MM.1S (cell line): ENCODE measurements around the gene PKD1L1.

Experiments
- DNase-seq: peaks from one replicate; pipeline ENCODE4 v3.0.0-alpha.2; 2015
- H2AFZ ChIP-seq: fragments of 300-600 bp; sonication (generic); 2 replicates; pipeline ENCODE4 v1.6.0; 2016; ENCODE audit warnings: antibody characterized with exemption, low read length
- H3F3A ChIP-seq: fragments of 300-600 bp; sonication (generic); 2 replicates; pipeline ENCODE4 v1.6.1; 2016; ENCODE audit warnings: mild to moderate bottlenecking, antibody characterized with exemption, low read length, moderate library complexity, mixed read lengths; ENCODE audit not compliant: insufficient read depth
- H3K27ac ChIP-seq: fragments of 300-600 bp; sonication (generic); 2 replicates; pipeline ENCODE4 v1.5.1; 2016; ENCODE audit warnings: mild to moderate bottlenecking, low read length
- H3K27me3 ChIP-seq: fragments of 300-600 bp; sonication (generic); replicated peaks from 2 replicates; pipeline ENCODE4 v1.6.0; 2016; ENCODE audit warnings: low read length; ENCODE audit not compliant: insufficient read depth
- H3K36me3 ChIP-seq: fragments of 300-600 bp; sonication (generic); replicated peaks from 2 replicates; pipeline ENCODE4 v1.6.1; 2016; ENCODE audit warnings: mild to moderate bottlenecking, low read length, mixed read lengths; ENCODE audit not compliant: insufficient read depth
- H3K4me1 ChIP-seq: fragments of 300-600 bp; sonication (generic); 2 replicates; pipeline ENCODE4 v1.6.1; 2016; ENCODE audit warnings: low read length, mixed read lengths
- H3K4me2 ChIP-seq: fragments of 300-600 bp; sonication (generic); 2 replicates; pipeline ENCODE4 v1.6.0; 2016; ENCODE audit warnings: low read depth, low read length
- H3K4me3 ChIP-seq: fragments of 300-600 bp; sonication (generic); 2 replicates; pipeline ENCODE4 v1.5.1; 2016; ENCODE audit warnings: low read length, mixed read lengths
- H3K79me2 ChIP-seq: fragments of 300-600 bp; sonication (generic); 2 replicates; pipeline ENCODE4 v1.6.1; 2016; ENCODE audit warnings: mixed run types, low read length, mixed read lengths
- H3K9ac ChIP-seq: fragments of 300-600 bp; sonication (generic); 2 replicates; pipeline ENCODE4 v1.6.1; 2016; ENCODE audit warnings: low read length, mixed read lengths
- H3K9me2 ChIP-seq: fragments of 300-600 bp; sonication (generic); replicated peaks from 2 replicates; pipeline ENCODE4 v1.6.1; 2016; ENCODE audit warnings: mild to moderate bottlenecking, low read length, mixed read lengths; ENCODE audit not compliant: insufficient read depth
- H3K9me3 ChIP-seq: fragments of 300-600 bp; sonication (generic); replicated peaks from 2 replicates; pipeline ENCODE4 v1.6.1; 2016; ENCODE audit warnings: mild to moderate bottlenecking, low read length, mixed read lengths; ENCODE audit not compliant: insufficient read depth
- H4K20me1 ChIP-seq: fragments of 300-600 bp; sonication (generic); 2 replicates; pipeline ENCODE4 v1.6.1; 2016; ENCODE audit warnings: mild to moderate bottlenecking, low read length, moderate library complexity, mixed read lengths; ENCODE audit not compliant: insufficient read depth
- EZH2 ChIP-seq: fragments of 300-600 bp; sonication (generic); optimal IDR thresholded peaks from 2 replicates; pipeline ENCODE3; 2017; ENCODE audit warnings: low read depth, mild to moderate bottlenecking, antibody characterized with exemption, low read length, mixed read lengths
- EZH2phosphoT487 ChIP-seq: fragments of 300-600 bp; sonication (generic); IDR thresholded peaks from 2 replicates; pipeline ENCODE4 v1.6.1; 2018; ENCODE audit warnings: antibody characterized with exemption, low read length
- TF ChIP-seq, protein P1 (sequence below): fragments of 300-600 bp; sonication (generic); IDR thresholded peaks from 2 replicates; pipeline ENCODE4 v1.5.1; 2016; ENCODE audit warnings: antibody characterized with exemption, low read length, mixed read lengths

Gene PKD1L1

DNA sequence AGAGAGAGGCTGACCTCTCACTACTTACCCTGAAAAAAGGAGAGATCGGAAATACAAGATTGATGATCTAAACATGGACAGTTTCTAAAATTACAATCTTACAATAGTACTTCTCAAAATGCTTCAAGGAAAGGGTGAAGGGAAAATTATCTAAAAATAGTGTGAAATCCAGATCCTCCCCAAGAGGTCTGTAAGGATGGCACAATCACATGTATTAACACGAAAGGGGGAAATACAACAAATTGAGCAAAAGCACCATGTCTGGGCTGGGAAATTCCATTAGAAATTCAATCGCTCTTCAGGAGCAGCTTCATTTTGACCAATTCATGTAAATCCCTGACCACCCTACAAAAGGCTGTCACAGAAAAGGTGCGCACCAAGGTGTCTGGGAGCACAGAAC, 67.0 kb downstream of the PKD1L1 start:
- Histone ChIP-seq H2AFZ (no peak overlapping the region), H3K4me3 (no peak overlapping the region), H3K9me2 (no peaks in the 10 kb centered on the region), H3K36me3 (no peaks in the 10 kb centered on the region), H3F3A (no peaks in the 10 kb centered on the region), H3K9ac (no peak overlapping the region), H3K27me3 (no peaks in the 10 kb centered on the region), H3K79me2 (no peaks in the 10 kb centered on the region), H4K20me1 (no peaks in the 10 kb centered on the region), H3K27ac (no peak overlapping the region), H3K9me3 (no peaks in the 10 kb centered on the region), H3K4me1 (0 out of 2 replicates have a peak, but pooled peaks cover 5% of the 10 kb centered on the region), H3K4me2 (no peak overlapping the region)
- DNase-seq: no peak
- TF ChIP-seq EZH2 (no peak), EZH2phosphoT487 (no peak)
- TF ChIP-seq, protein P1, sequence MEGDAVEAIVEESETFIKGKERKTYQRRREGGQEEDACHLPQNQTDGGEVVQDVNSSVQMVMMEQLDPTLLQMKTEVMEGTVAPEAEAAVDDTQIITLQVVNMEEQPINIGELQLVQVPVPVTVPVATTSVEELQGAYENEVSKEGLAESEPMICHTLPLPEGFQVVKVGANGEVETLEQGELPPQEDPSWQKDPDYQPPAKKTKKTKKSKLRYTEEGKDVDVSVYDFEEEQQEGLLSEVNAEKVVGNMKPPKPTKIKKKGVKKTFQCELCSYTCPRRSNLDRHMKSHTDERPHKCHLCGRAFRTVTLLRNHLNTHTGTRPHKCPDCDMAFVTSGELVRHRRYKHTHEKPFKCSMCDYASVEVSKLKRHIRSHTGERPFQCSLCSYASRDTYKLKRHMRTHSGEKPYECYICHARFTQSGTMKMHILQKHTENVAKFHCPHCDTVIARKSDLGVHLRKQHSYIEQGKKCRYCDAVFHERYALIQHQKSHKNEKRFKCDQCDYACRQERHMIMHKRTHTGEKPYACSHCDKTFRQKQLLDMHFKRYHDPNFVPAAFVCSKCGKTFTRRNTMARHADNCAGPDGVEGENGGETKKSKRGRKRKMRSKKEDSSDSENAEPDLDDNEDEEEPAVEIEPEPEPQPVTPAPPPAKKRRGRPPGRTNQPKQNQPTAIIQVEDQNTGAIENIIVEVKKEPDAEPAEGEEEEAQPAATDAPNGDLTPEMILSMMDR: no peak

DNA sequence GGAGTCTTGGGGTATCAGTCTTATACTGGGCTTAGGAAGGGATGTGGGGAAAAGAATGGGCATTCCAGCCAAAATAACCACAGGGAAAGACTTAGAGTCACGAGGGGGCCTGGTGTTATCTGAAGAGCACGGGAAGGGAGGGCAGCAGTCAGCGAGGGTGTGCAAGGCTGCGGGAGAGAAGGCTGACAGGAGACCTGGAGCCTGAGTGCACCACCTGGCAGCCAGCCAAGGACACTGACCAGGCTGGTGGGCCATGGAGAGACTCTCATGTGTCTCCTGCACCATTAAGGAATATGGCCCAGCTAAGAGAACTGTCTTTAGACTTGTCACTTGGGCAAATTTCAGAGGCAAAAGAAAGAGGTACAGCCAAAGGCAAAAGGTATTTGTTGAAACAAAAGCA, 69.6 kb downstream of the PKD1L1 start:
- H3F3A ChIP-seq: no peaks in the 10 kb centered on the region
- no peak overlapping the region for H3K4me2 ChIP-seq
- no peaks in the 10 kb centered on the region for H4K20me1 ChIP-seq
- H2AFZ ChIP-seq: no peak overlapping the region
- no peak overlapping the region for H3K9ac ChIP-seq
- DNase-seq: no peak
- no peaks in the 10 kb centered on the region for H3K4me1 ChIP-seq
- no peaks in the 10 kb centered on the region for H3K9me2 ChIP-seq
- no peaks in the 10 kb centered on the region for H3K79me2 ChIP-seq
- H3K4me3 ChIP-seq: no peak overlapping the region
- H3K9me3 ChIP-seq: no peaks in the 10 kb centered on the region
- H3K27me3 ChIP-seq: no peaks in the 10 kb centered on the region
- TF ChIP-seq, protein P1: no peak
- no peak for TF ChIP-seq EZH2
- TF ChIP-seq EZH2phosphoT487: no peak
- no peak overlapping the region for H3K27ac ChIP-seq
- H3K36me3 ChIP-seq: no peaks in the 10 kb centered on the region

DNA sequence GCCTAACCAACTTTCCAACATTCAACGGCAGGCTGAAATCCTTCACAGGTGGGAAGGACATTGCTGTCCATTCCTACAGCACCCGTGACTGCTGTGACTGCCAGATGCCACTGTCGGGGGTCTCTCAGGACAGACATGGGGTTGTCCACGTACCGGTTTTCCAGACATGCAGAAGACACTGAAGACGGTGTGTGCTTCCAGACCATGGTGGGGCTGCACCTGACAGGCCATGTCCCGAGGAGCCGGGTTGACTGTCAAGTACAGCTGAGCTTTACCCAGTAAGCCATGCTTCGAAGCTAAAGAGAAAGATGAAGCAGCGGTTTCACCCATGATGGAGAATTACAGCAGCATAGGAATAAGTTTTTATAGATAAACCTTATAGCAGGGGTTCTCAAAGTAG, 70.9 kb downstream of the PKD1L1 start:
- no peak overlapping the region for H3K27ac ChIP-seq
- no peak overlapping the region for H3K4me3 ChIP-seq
- DNase-seq: no peak
- H3K9me2 ChIP-seq: no peaks in the 10 kb centered on the region
- no peaks in the 10 kb centered on the region for H3K79me2 ChIP-seq
- H3K4me1 ChIP-seq: no peaks in the 10 kb centered on the region
- no peak overlapping the region for H3K9ac ChIP-seq
- no peaks in the 10 kb centered on the region for H3K36me3 ChIP-seq
- TF ChIP-seq, protein P1: no peak
- TF ChIP-seq EZH2 (no peak), EZH2phosphoT487 (no peak)
- no peak overlapping the region for H3K4me2 ChIP-seq
- no peak overlapping the region for H2AFZ ChIP-seq
- H4K20me1 ChIP-seq: no peaks in the 10 kb centered on the region
- H3F3A ChIP-seq: no peaks in the 10 kb centered on the region
- H3K9me3 ChIP-seq: no peaks in the 10 kb centered on the region
- no peaks in the 10 kb centered on the region for H3K27me3 ChIP-seq
